NCI-H510A treated with DMSO at 0.1 percent for 48 hours (cell line): Measurements from ENCODE around the gene DDX11.
"Not testable (repeated sequence)": the region's sequence is repeated elsewhere in the genome, so short reads cannot be mapped to it uniquely, and the experiment has no call there.

ENCODE experiments used
- DNase-seq: peaks from one replicate; lab custom pipeline; 2025; lab: John Stamatoyannopoulos, UW

The DDX11 gene

GRCh38 chr12:31099434-31099833 is 25.8 kb downstream of the DDX11 start:
- not testable (repeated sequence) for DNase-seq

- peak; percentile 55 for DNase-seq
Observed at GRCh38 chr12:31100503-31101208, 27.0 kb downstream of the DDX11 start.

- peak; percentile 25 for DNase-seq
Observed at GRCh38 chr12:31102125-31102524, 28.5 kb downstream of the DDX11 start.

- not testable (repeated sequence) for DNase-seq
Observed at GRCh38 chr12:31102596-31102995, 28.9 kb downstream of the DDX11 start.

GRCh38 chr12:31103561-31103975 is 29.9 kb downstream of the DDX11 start:
- DNase-seq = peak; percentile 67

- not testable (repeated sequence) for DNase-seq
Observed at GRCh38 chr12:31104220-31104619, 30.6 kb downstream of the DDX11 start.

- not testable (repeated sequence) for DNase-seq
Observed at GRCh38 chr12:31104773-31105172, 31.1 kb downstream of the DDX11 start.

GRCh38 chr12:31105668-31106067 is 32.0 kb downstream of the DDX11 start:
- no peak for DNase-seq

- peak; percentile 55 for DNase-seq
Observed at GRCh38 chr12:31106101-31106803, 32.6 kb downstream of the DDX11 start.

- not testable (repeated sequence) for DNase-seq
Observed at GRCh38 chr12:31109773-31110172, 36.1 kb downstream of the DDX11 start.

GRCh38 chr12:31110263-31110662 is 36.6 kb downstream of the DDX11 start:
- DNase-seq = peak; percentile 16

- not testable (repeated sequence) for DNase-seq
Observed at GRCh38 chr12:31115092-31115601, 41.5 kb downstream of the DDX11 start.

GRCh38 chr12:31116846-31117202 is 43.2 kb downstream of the DDX11 start:
- DNase-seq = not testable (repeated sequence)

- DNase-seq = peak; percentile 53
Observed at GRCh38 chr12:31117203-31118011, 43.7 kb downstream of the DDX11 start.

- DNase-seq = peak; percentile 31
Observed at GRCh38 chr12:31118347-31119191, 44.9 kb downstream of the DDX11 start.

GRCh38 chr12:31119192-31119802 is 45.6 kb downstream of the DDX11 start:
- DNase-seq = no peak

GRCh38 chr12:31119803-31120211 is 46.1 kb downstream of the DDX11 start:
- no peak for DNase-seq

- no peak for DNase-seq
Observed at GRCh38 chr12:31120392-31121008, 46.8 kb downstream of the DDX11 start.

- not testable (repeated sequence) for DNase-seq
Observed at GRCh38 chr12:31121022-31121728, 47.5 kb downstream of the DDX11 start.

- no peak for DNase-seq
Observed at GRCh38 chr12:31122481-31122880, 48.8 kb downstream of the DDX11 start.
